CD4-positive, alpha-beta T cell (primary cell): ENCODE results near the gene SAMD5. TPM values are rescaled to one million over a fixed set of nuclear protein-coding genes. Genes with fewer than 3 reads are reported as not detected.

Source experiments
- ATAC-seq: fragments of 200-7000 bp; cut with Tn5 transposase; one replicate; pipeline ENCODE4 v1.10.0; 2022; ENCODE audit warnings: mild to moderate bottlenecking; ENCODE audit not compliant: poor library complexity
- CTCF ChIA-PET: fragments of 350-600 bp; sonication (Branson Sonifier 250); formaldehyde crosslinking; loops from one replicate; lab custom pipeline; 2021; ENCODE audit warnings: antibody characterized with exemption, inconsistent platforms; lab: Charles Lee
- POLR2A ChIA-PET: fragments of 350-600 bp; sonication (Branson Sonifier 250); formaldehyde crosslinking; loops from one replicate; lab custom pipeline; 2021; ENCODE audit warnings: antibody characterized with exemption, inconsistent platforms; lab: Charles Lee
- DNase-seq, 14 experiments: peaks; one replicate each; pipeline ENCODE4 v3.0.0-alpha.2; 2013 to 2020; ENCODE audit warnings: mixed read lengths in 2 of 14
- H3K27ac ChIP-seq, 2 donors: one replicate each; pipeline versions ENCODE4 v1.5.1 to v1.7.0; 2013; ENCODE audit warnings: low read length in 2 of 2, low read depth in 1 of 2, mild to moderate bottlenecking in 1 of 2
- H3K27me3 ChIP-seq, 2 experiments: 1 replicate in 1 of 2; 2 replicates in 1 of 2; pipeline versions ENCODE4 v1.6.1 to v1.7.0; 2013; ENCODE audit warnings: low read length in 2 of 2, control low read depth in 1 of 2, mild to moderate bottlenecking in 1 of 2, moderate library complexity in 1 of 2; ENCODE audit not compliant: insufficient read depth in 2 of 2, control insufficient read depth in 1 of 2
- H3K36me3 ChIP-seq: one replicate; pipeline ENCODE4 v1.6.1; 2013; ENCODE audit warnings: low read length, control low read depth; ENCODE audit not compliant: insufficient read depth
- H3K4me1 ChIP-seq: one replicate; pipeline ENCODE4 v1.6.1; 2013; ENCODE audit warnings: low read length, control low read depth; ENCODE audit not compliant: insufficient read depth
- H3K4me3 ChIP-seq: one replicate; pipeline ENCODE4 v1.5.1; 2013; ENCODE audit warnings: mild to moderate bottlenecking, low read length, moderate library complexity
- H3K9me3 ChIP-seq, 2 experiments: 1 replicate in 1 of 2; 2 replicates in 1 of 2; pipeline versions ENCODE4 v1.6.1 to v1.7.0; 2013; ENCODE audit warnings: low read length in 2 of 2, mild to moderate bottlenecking in 2 of 2, control low read depth in 1 of 2, moderate library complexity in 1 of 2; ENCODE audit not compliant: control insufficient read depth in 1 of 2, insufficient read depth in 1 of 2
- H3K27ac Mint-ChIP-seq: one replicate; pipeline ENCODE4 v1.8.0; 2020; ENCODE audit warnings: mixed read lengths
- H3K27me3 Mint-ChIP-seq: one replicate; pipeline ENCODE4 v1.8.0; 2021; ENCODE audit warnings: mixed read lengths
- H3K36me3 Mint-ChIP-seq: one replicate; pipeline ENCODE4 v1.8.0; 2021; ENCODE audit warnings: low read depth, mixed read lengths
- H3K4me1 Mint-ChIP-seq: one replicate; pipeline ENCODE4 v1.8.0; 2021; ENCODE audit warnings: low read depth, mixed read lengths
- H3K4me3 Mint-ChIP-seq: one replicate; pipeline ENCODE4 v1.8.0; 2020; ENCODE audit warnings: mild to moderate bottlenecking, mixed read lengths
- H3K9me3 Mint-ChIP-seq: one replicate; pipeline ENCODE4 v1.8.0; 2020; ENCODE audit warnings: mixed read lengths
- CTCF ChIP-seq: fragments of 200-600 bp; IDR thresholded peaks from one replicate; pipeline ENCODE4 v1.8.0; 2022; ENCODE audit warnings: antibody characterized with exemption, mild to moderate bottlenecking
- intact Hi-C, 2 experiments: fragments of 100-400 bp; cut with DNase I in 1 of 2; cut with micrococcal nuclease in 1 of 2; formaldehyde crosslinking; loops; one replicate each; pipeline versions ENCODE4 v1.15.1 to v1.9.0; 2023 to 2025; cut with DNase I, micrococcal nuclease
- total RNA-seq, 174 experiments: library from RNA in 2 of 174; stranded (reverse) in 2 of 174; gene quantifications; one replicate each; pipeline ENCODE4 v1.2.3 and lab custom pipeline; 2021 to 2026

Gene SAMD5
- total RNA-seq, 2 experiments from 2014 or later: not detected

- no peak for TF ChIP-seq CTCF
- H3K27ac Mint-ChIP-seq: no peak overlapping the region
- no peak for DNase-seq
- POLR2A ChIA-PET: no interaction called here
- Histone ChIP-seq H3K4me3 (no peak overlapping the region), H3K27ac (no peak overlapping the region), H3K36me3 (no peaks in the 10 kb centered on the region), H3K27me3 (peaks cover 0 to 8% of the 10 kb centered on the region in 2 experiments), H3K9me3 (peaks cover 0 to 3% of the 10 kb centered on the region in 2 experiments), H3K4me1 (no peaks in the 10 kb centered on the region)
- CTCF ChIA-PET: no interaction called here
- no peak overlapping the region for H3K4me3 Mint-ChIP-seq
- H3K4me1 Mint-ChIP-seq: no peaks in the 10 kb centered on the region
- ATAC-seq: no peak
- intact Hi-C loops: no loop called here
- peaks cover 12% of the 10 kb centered on the region for H3K27me3 Mint-ChIP-seq
- H3K36me3 Mint-ChIP-seq: no peaks in the 10 kb centered on the region
- H3K9me3 Mint-ChIP-seq: no peaks in the 10 kb centered on the region
Observed at GRCh38 chr6:147569788-147570187, 61.3 kb downstream of the SAMD5 start.

- Mint-ChIP-seq H3K4me1 (no peaks in the 10 kb centered on the region), H3K27me3 (peaks cover 8% of the 10 kb centered on the region), H3K4me3 (no peak overlapping the region), H3K27ac (no peak overlapping the region), H3K36me3 (no peaks in the 10 kb centered on the region), H3K9me3 (no peaks in the 10 kb centered on the region)
- Histone ChIP-seq H3K9me3 (no peaks in the 10 kb centered on the region), H3K27me3 (peaks cover 0 to 8% of the 10 kb centered on the region in 2 experiments), H3K36me3 (no peaks in the 10 kb centered on the region), H3K27ac (no peak overlapping the region), H3K4me3 (no peak overlapping the region), H3K4me1 (no peaks in the 10 kb centered on the region)
- ChIA-PET CTCF (no interaction called here), POLR2A (no interaction called here)
- no peak for DNase-seq
- intact Hi-C loops: no loop called here
- TF ChIP-seq CTCF: no peak
- ATAC-seq: no peak
Observed at GRCh38 chr6:147570681-147571080, 62.2 kb downstream of the SAMD5 start.

GRCh38 chr6:147577488-147577887 lies 69.0 kb downstream of the SAMD5 start:
- Histone ChIP-seq H3K36me3 (no peaks in the 10 kb centered on the region), H3K4me3 (no peak overlapping the region), H3K4me1 (no peaks in the 10 kb centered on the region), H3K27ac (no peak overlapping the region), H3K9me3 (no peaks in the 10 kb centered on the region), H3K27me3 (peaks cover 0 to 6% of the 10 kb centered on the region in 2 experiments)
- no peak overlapping the region for H3K27ac Mint-ChIP-seq
- H3K36me3 Mint-ChIP-seq: no peaks in the 10 kb centered on the region
- POLR2A ChIA-PET: no interaction called here
- peaks cover 8% of the 10 kb centered on the region for H3K9me3 Mint-ChIP-seq
- no peak overlapping the region for H3K4me3 Mint-ChIP-seq
- no peak for DNase-seq
- no peaks in the 10 kb centered on the region for H3K4me1 Mint-ChIP-seq
- TF ChIP-seq CTCF: no peak
- CTCF ChIA-PET: no interaction called here
- ATAC-seq: no peak
- intact Hi-C loops: no loop called here
- H3K27me3 Mint-ChIP-seq: peaks cover 12% of the 10 kb centered on the region
